ENCODE results near the gene ERCC2. TPM values are rescaled to one million over a fixed set of nuclear protein-coding genes. Genes with fewer than 3 reads are reported as not detected.

ERCC2 gene
- total and polyA plus RNA-seq, 9 donors, result 6.6 to 19.9 (median 15.0) TPM

GRCh38 chr19:45349430-45349941 lies 20.9 kb downstream of the ERCC2 start:
- DNase-seq, result no peak
- Histone ChIP-seq H3K4me3 (ENCODE audit: low read length) (no peak overlapping the region), H3K27ac (ENCODE audit: low read length) (no peak overlapping the region), H3K9me3 (replicated peaks; ENCODE audit: control insufficient read depth, low read depth, low read length) (no peaks in the 10 kb centered on the region), H3K27me3 (ENCODE audit: control insufficient read depth, insufficient read depth, low read length) (peaks cover 31% of the 10 kb centered on the region), H3K36me3 (ENCODE audit: control insufficient read depth, insufficient read depth, low read length) (peaks cover 37% of the 10 kb centered on the region), H3K4me1 (ENCODE audit: control insufficient read depth, insufficient read depth, low read length) (no peaks in the 10 kb centered on the region)
- WGBS (ENCODE audit: insufficient coverage), result 82% methylated on average over 17 of the region's 17 CpGs

GRCh38 chr19:45349126-45349415 lies 21.3 kb downstream of the ERCC2 start:
- H3K27ac ChIP-seq (ENCODE audit: low read length), result no peak overlapping the region
- DNase-seq, result no peak
- no peaks in the 10 kb centered on the region for H3K4me1 ChIP-seq (ENCODE audit: control insufficient read depth, insufficient read depth, low read length)
- H3K27me3 ChIP-seq (ENCODE audit: control insufficient read depth, insufficient read depth, low read length), result peaks cover 34% of the 10 kb centered on the region
- 57% methylated on average over 3 of the region's 3 CpGs for WGBS (ENCODE audit: insufficient coverage)
- no peak overlapping the region for H3K4me3 ChIP-seq (ENCODE audit: low read length)
- H3K9me3 ChIP-seq (replicated peaks; ENCODE audit: control insufficient read depth, low read depth, low read length), result no peaks in the 10 kb centered on the region
- H3K36me3 ChIP-seq (ENCODE audit: control insufficient read depth, insufficient read depth, low read length), result peaks cover 33% of the 10 kb centered on the region

GRCh38 chr19:45348367-45349125 lies 21.8 kb downstream of the ERCC2 start:
- no peak for DNase-seq
- no peak overlapping the region for H3K27ac ChIP-seq (ENCODE audit: low read length)
- H3K27me3 ChIP-seq (ENCODE audit: control insufficient read depth, insufficient read depth, low read length), result peaks cover 34% of the 10 kb centered on the region
- no peaks in the 10 kb centered on the region for H3K4me1 ChIP-seq (ENCODE audit: control insufficient read depth, insufficient read depth, low read length)
- peaks cover 28% of the 10 kb centered on the region for H3K36me3 ChIP-seq (ENCODE audit: control insufficient read depth, insufficient read depth, low read length)
- H3K4me3 ChIP-seq (ENCODE audit: low read length), result no peak overlapping the region
- no peaks in the 10 kb centered on the region for H3K9me3 ChIP-seq (replicated peaks; ENCODE audit: control insufficient read depth, low read depth, low read length)
- 79% methylated on average over 17 of the region's 23 CpGs for WGBS (ENCODE audit: insufficient coverage)

GRCh38 chr19:45347570-45348366 lies 22.6 kb downstream of the ERCC2 start:
- no peaks in the 10 kb centered on the region for H3K9me3 ChIP-seq (replicated peaks; ENCODE audit: control insufficient read depth, low read depth, low read length)
- DNase-seq, result no peak
- no peak overlapping the region for H3K4me3 ChIP-seq (ENCODE audit: low read length)
- peaks cover 20% of the 10 kb centered on the region for H3K36me3 ChIP-seq (ENCODE audit: control insufficient read depth, insufficient read depth, low read length)
- 73% methylated on average over 25 of the region's 25 CpGs for WGBS (ENCODE audit: insufficient coverage)
- H3K27me3 ChIP-seq (ENCODE audit: control insufficient read depth, insufficient read depth, low read length), result peaks cover 37% of the 10 kb centered on the region
- H3K4me1 ChIP-seq (ENCODE audit: control insufficient read depth, insufficient read depth, low read length), result no peaks in the 10 kb centered on the region
- H3K27ac ChIP-seq (ENCODE audit: low read length), result no peak overlapping the region

- peaks cover 49% of the 10 kb centered on the region for H3K27me3 ChIP-seq (ENCODE audit: control insufficient read depth, insufficient read depth, low read length)
- 24% methylated on average over 23 of the region's 27 CpGs for WGBS (ENCODE audit: insufficient coverage)
- H3K4me1 ChIP-seq (ENCODE audit: control insufficient read depth, insufficient read depth, low read length), result no peaks in the 10 kb centered on the region
- peaks cover 10% of the 10 kb centered on the region for H3K36me3 ChIP-seq (ENCODE audit: control insufficient read depth, insufficient read depth, low read length)
- no peak for DNase-seq
- no peak overlapping the region for H3K4me3 ChIP-seq (ENCODE audit: low read length)
- no peaks in the 10 kb centered on the region for H3K9me3 ChIP-seq (replicated peaks; ENCODE audit: control insufficient read depth, low read depth, low read length)
- no peak overlapping the region for H3K27ac ChIP-seq (ENCODE audit: low read length)
Observed at GRCh38 chr19:45346449-45346848, 23.9 kb downstream of the ERCC2 start.

GRCh38 chr19:45345506-45345860 lies 24.9 kb downstream of the ERCC2 start:
- peaks cover 7% of the 10 kb centered on the region for H3K36me3 ChIP-seq (ENCODE audit: control insufficient read depth, insufficient read depth, low read length)
- no peak overlapping the region for H3K4me3 ChIP-seq (ENCODE audit: low read length)
- peaks cover 2% of the 10 kb centered on the region for H3K4me1 ChIP-seq (ENCODE audit: control insufficient read depth, insufficient read depth, low read length)
- H3K27ac ChIP-seq (ENCODE audit: low read length), result no peak overlapping the region
- peaks cover 57% of the 10 kb centered on the region for H3K27me3 ChIP-seq (ENCODE audit: control insufficient read depth, insufficient read depth, low read length)
- WGBS (ENCODE audit: insufficient coverage), result 80% methylated on average over 15 of the region's 15 CpGs
- no peaks in the 10 kb centered on the region for H3K9me3 ChIP-seq (replicated peaks; ENCODE audit: control insufficient read depth, low read depth, low read length)
- DNase-seq, result no peak

- Histone ChIP-seq H3K9me3 (replicated peaks; ENCODE audit: control insufficient read depth, low read depth, low read length) (no peaks in the 10 kb centered on the region), H3K4me1 (ENCODE audit: control insufficient read depth, insufficient read depth, low read length) (peaks cover 4% of the 10 kb centered on the region), H3K27me3 (ENCODE audit: control insufficient read depth, insufficient read depth, low read length) (peaks cover 64% of the 10 kb centered on the region), H3K36me3 (ENCODE audit: control insufficient read depth, insufficient read depth, low read length) (peaks cover 3% of the 10 kb centered on the region), H3K27ac (ENCODE audit: low read length) (no peak overlapping the region), H3K4me3 (ENCODE audit: low read length) (no peak overlapping the region)
- DNase-seq, result no peak
- WGBS (ENCODE audit: insufficient coverage), result 37% methylated on average over 12 of the region's 15 CpGs
Observed at GRCh38 chr19:45344621-45345505, 25.5 kb downstream of the ERCC2 start.

- DNase-seq, result no peak
- 49% methylated on average over 9 of the region's 13 CpGs for WGBS (ENCODE audit: insufficient coverage)
- no peaks in the 10 kb centered on the region for H3K9me3 ChIP-seq (replicated peaks; ENCODE audit: control insufficient read depth, low read depth, low read length)
- no peak overlapping the region for H3K4me3 ChIP-seq (ENCODE audit: low read length)
- H3K27ac ChIP-seq (ENCODE audit: low read length), result no peak overlapping the region
- no peaks in the 10 kb centered on the region for H3K36me3 ChIP-seq (ENCODE audit: control insufficient read depth, insufficient read depth, low read length)
- H3K4me1 ChIP-seq (ENCODE audit: control insufficient read depth, insufficient read depth, low read length), result peaks cover 7% of the 10 kb centered on the region
- H3K27me3 ChIP-seq (ENCODE audit: control insufficient read depth, insufficient read depth, low read length), result peaks cover 65% of the 10 kb centered on the region
Observed at GRCh38 chr19:45342911-45343310, 27.5 kb downstream of the ERCC2 start.

GRCh38 chr19:45340899-45341453 lies 29.4 kb downstream of the ERCC2 start:
- 9% methylated on average over 22 of the region's 25 CpGs for WGBS (ENCODE audit: insufficient coverage)
- H3K36me3 ChIP-seq (ENCODE audit: control insufficient read depth, insufficient read depth, low read length), result no peaks in the 10 kb centered on the region
- no peak overlapping the region for H3K27ac ChIP-seq (ENCODE audit: low read length)
- peaks cover 7% of the 10 kb centered on the region for H3K4me1 ChIP-seq (ENCODE audit: control insufficient read depth, insufficient read depth, low read length)
- H3K27me3 ChIP-seq (ENCODE audit: control insufficient read depth, insufficient read depth, low read length), result peaks cover 48% of the 10 kb centered on the region
- H3K4me3 ChIP-seq (ENCODE audit: low read length), result no peak overlapping the region
- no peak for DNase-seq
- H3K9me3 ChIP-seq (replicated peaks; ENCODE audit: control insufficient read depth, low read depth, low read length), result no peaks in the 10 kb centered on the region

Measured in muscle of leg (tissue), 11 donors.